ENCODE results near the gene ERCC6L2. TPM values are rescaled to one million over a fixed set of nuclear protein-coding genes. Genes with fewer than 3 reads are reported as not detected.
A peak's percentile ranks its signal among the peaks of the same experiment; 100 is the strongest.

Gene ERCC6L2
- total and polyA plus RNA-seq, 10 of the 15 experiments (the other 5 are each of a cell fraction or from before 2014, with no cell fraction given) = 8.1 to 45.0 (median 22.6) TPM

DNA sequence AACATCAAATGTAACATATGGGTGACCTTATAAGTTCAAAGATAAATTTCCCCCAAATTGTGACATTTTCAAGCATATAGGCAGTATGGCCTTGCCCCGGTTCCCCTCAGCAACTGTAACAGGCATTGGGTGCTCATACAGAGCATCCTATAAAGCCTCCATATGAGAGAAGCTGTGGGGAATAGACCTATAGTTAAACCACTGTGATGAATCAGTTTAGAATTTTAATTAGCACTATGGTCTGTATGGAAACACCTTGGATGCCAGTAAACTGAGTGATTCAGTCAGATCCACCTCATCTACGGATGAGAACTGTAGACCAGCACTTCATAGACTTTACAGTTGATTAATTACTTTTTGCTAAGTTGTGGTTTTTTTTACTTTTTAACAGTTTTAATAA, 79.4 kb downstream of the ERCC6L2 start:
- in situ Hi-C loops (cut with MboI) = no loop called here
- H3K4me3 ChIP-seq = no peak overlapping the region
- ATAC-seq (peak; percentile 45), FAIRE-seq (no peak), DNase-seq (ENCODE audit: low read depth, low spot score) (no peak)
- peaks cover 10% of the 10 kb centered on the region; the same call in 2 of the 3 replicates for H3K9me3 ChIP-seq (replicated peaks; ENCODE audit: control insufficient read depth, insufficient read depth, low read length)
- ChIA-PET POLR2A (no interaction called here), CTCF (no interaction called here), SMC1A (ENCODE audit: uncharacterized antibody, unreplicated experiment) (interaction anchor here (1.4 kb wide), 1 partner anchor 10 kb away, joined by 4 read pairs; no protein-coding TSS in a partner anchor), RAD21 (ENCODE audit: unreplicated experiment) (no interaction called here)
- intact Hi-C loops (cut with micrococcal nuclease; ENCODE audit: unreplicated experiment) = no loop called here
- no peaks in the 10 kb centered on the region for H4K20me1 ChIP-seq (ENCODE audit: control insufficient read depth, insufficient read depth)
- no TSS peak for BruUV-seq (replicated peaks)
- no peak overlapping the region for H2AFZ ChIP-seq (ENCODE audit: control insufficient read depth, low read depth, low read length)
- H3K27me3 ChIP-seq (replicated peaks in 1 of 2; ENCODE audit: control insufficient read depth in 2 of 2, insufficient read depth in 2 of 2, low read length in 1 of 2) = no peaks in the 10 kb centered on the region
- peaks cover 3% of the 10 kb centered on the region for H3K4me1 ChIP-seq (ENCODE audit: control insufficient read depth, insufficient read depth, low read length)
- TF ChIP-seq RFX5 (IDR thresholded peaks at IDR 0.05; ENCODE audit: low read depth, low read length) = no peak
- no peak for TF ChIP-seq NFYA (IDR thresholded peaks at IDR 0.05; ENCODE audit: borderline replicate concordance, low read depth, low read length)
- TF ChIP-seq SPI1 (IDR thresholded peaks at IDR 0.05; ENCODE audit: borderline replicate concordance, insufficient read depth, low read depth, low read length) = no peak
- no peak for TF ChIP-seq GABPA (IDR thresholded peaks at IDR 0.05; ENCODE audit: low read depth)
- TF ChIP-seq REST (IDR thresholded peaks at IDR 0.05; ENCODE audit: low read depth, low read length) = no peak
- no peak for TF ChIP-seq TCF7 (IDR thresholded peaks at IDR 0.05; ENCODE audit: borderline replicate concordance)
- TF ChIP-seq SMAD1 (IDR thresholded peaks at IDR 0.05; ENCODE audit: low read depth, partially characterized antibody) = no peak
- no peak for TF ChIP-seq LARP7 (IDR thresholded peaks at IDR 0.05)
- TF ChIP-seq ZNF207 (IDR thresholded peaks at IDR 0.05; ENCODE audit: borderline replicate concordance) = no peak
- TF ChIP-seq SP1 (IDR thresholded peaks at IDR 0.05; ENCODE audit: low read depth, low read length) = no peak
- no peak for TF ChIP-seq SRF (IDR thresholded peaks at IDR 0.05; ENCODE audit: low read depth in 2 of 2, low read length in 2 of 2)
- TF ChIP-seq, protein P1, sequence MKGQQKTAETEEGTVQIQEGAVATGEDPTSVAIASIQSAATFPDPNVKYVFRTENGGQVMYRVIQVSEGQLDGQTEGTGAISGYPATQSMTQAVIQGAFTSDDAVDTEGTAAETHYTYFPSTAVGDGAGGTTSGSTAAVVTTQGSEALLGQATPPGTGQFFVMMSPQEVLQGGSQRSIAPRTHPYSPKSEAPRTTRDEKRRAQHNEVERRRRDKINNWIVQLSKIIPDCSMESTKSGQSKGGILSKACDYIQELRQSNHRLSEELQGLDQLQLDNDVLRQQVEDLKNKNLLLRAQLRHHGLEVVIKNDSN (IDR thresholded peaks at IDR 0.05; ENCODE audit: borderline replicate concordance, extremely low read length, insufficient read depth, low read depth, low read length) = no peak
- TF ChIP-seq RUNX3 (IDR thresholded peaks at IDR 0.05; ENCODE audit: low read length) = no peak
- no peak for TF ChIP-seq NBN (IDR thresholded peaks at IDR 0.05)
- no peak for TF ChIP-seq POLR2AphosphoS5 (IDR thresholded peaks at IDR 0.05; ENCODE audit: low read length)
- no peak for TF ChIP-seq POU2F2 (IDR thresholded peaks at IDR 0.05; ENCODE audit: borderline replicate concordance, low read depth, low read length)
- TF ChIP-seq ATF7 (IDR thresholded peaks at IDR 0.05; ENCODE audit: low read depth) = no peak
- TF ChIP-seq CEBPB (IDR thresholded peaks at IDR 0.05; ENCODE audit: borderline replicate concordance in 1 of 2, low read depth in 2 of 2, low read length in 2 of 2) = no peak
- H3K79me2 ChIP-seq (ENCODE audit: control insufficient read depth, insufficient read depth, low read length) = no peaks in the 10 kb centered on the region
- no peak overlapping the region for H3K27ac ChIP-seq (ENCODE audit: control insufficient read depth, insufficient read depth)
- H3K4me2 ChIP-seq (ENCODE audit: control insufficient read depth, insufficient read depth) = no peak overlapping the region
- H3K9ac ChIP-seq (ENCODE audit: control insufficient read depth, insufficient read depth, low read length) = no peak overlapping the region
- H3K36me3 ChIP-seq (ENCODE audit: control insufficient read depth in 2 of 2, insufficient read depth in 2 of 2, low read length in 1 of 2) = no peaks in the 10 kb centered on the region; a peak in 1 of 4 replicates
- 73% methylated on average over 2 of the region's 2 CpGs for WGBS (ENCODE audit: insufficient coverage, insufficient replicate concordance, low lambda C conversion rate, missing lambda C conversion rate)

All from GM12878 (cell line).